ENCODE data around the gene CIB1. TPM values are rescaled to one million over a fixed set of nuclear protein-coding genes. Genes with fewer than 3 reads are reported as not detected.

Gene CIB1
- total RNA-seq, 4 donors from 2014 or later: 27.5 to 48.1 (median 37.8) TPM

DNA sequence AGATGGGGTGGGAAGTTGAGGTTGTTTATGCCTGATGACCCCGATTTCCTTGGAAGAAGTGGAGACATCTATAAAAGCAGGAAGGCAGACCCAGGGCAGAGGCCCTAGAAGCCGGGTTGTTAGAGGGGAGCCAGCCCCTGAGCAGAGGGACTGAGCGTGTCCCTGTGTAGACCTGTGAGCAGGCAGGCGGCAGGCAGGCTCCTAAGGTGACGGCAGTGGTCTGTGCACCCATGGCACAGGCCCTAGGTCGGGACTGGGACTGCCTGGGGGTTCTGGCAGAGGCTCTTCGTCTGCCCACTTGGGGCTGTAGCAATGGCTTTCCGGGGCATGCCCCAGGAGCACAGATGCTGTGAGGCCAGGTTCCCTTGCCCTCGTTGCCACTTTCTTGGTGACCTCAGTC is 22.7 kb downstream of the CIB1 start:
- H3K4me3 ChIP-seq: no peak overlapping the region
- WGBS, 2 donors: 81 to 85% methylated on average over 8 to 9 of the region's 9 CpGs
- peaks cover 0 to 31% (median 0%) of the 10 kb centered on the region in 3 donors for H3K36me3 ChIP-seq
- peaks cover 0 to 43% (median 33%) of the 10 kb centered on the region in 4 donors for H3K4me1 ChIP-seq
- H3K27ac ChIP-seq: peak overlapping the region in 3 of 4 donors; percentile 68 to 72 (median 70)
- no peak for DNase-seq (ENCODE audit: low spot score in 2 of 2)
- H3K9me3 ChIP-seq: no peaks in the 10 kb centered on the region
- no peaks in the 10 kb centered on the region for H3K27me3 ChIP-seq
- TF ChIP-seq EP300 (IDR thresholded peaks at IDR 0.05) (no peak), POLR2A (IDR thresholded peaks at IDR 0.05) (no peak)
- TF ChIP-seq, protein P1, sequence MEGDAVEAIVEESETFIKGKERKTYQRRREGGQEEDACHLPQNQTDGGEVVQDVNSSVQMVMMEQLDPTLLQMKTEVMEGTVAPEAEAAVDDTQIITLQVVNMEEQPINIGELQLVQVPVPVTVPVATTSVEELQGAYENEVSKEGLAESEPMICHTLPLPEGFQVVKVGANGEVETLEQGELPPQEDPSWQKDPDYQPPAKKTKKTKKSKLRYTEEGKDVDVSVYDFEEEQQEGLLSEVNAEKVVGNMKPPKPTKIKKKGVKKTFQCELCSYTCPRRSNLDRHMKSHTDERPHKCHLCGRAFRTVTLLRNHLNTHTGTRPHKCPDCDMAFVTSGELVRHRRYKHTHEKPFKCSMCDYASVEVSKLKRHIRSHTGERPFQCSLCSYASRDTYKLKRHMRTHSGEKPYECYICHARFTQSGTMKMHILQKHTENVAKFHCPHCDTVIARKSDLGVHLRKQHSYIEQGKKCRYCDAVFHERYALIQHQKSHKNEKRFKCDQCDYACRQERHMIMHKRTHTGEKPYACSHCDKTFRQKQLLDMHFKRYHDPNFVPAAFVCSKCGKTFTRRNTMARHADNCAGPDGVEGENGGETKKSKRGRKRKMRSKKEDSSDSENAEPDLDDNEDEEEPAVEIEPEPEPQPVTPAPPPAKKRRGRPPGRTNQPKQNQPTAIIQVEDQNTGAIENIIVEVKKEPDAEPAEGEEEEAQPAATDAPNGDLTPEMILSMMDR (IDR thresholded peaks at IDR 0.05): no peak

DNA sequence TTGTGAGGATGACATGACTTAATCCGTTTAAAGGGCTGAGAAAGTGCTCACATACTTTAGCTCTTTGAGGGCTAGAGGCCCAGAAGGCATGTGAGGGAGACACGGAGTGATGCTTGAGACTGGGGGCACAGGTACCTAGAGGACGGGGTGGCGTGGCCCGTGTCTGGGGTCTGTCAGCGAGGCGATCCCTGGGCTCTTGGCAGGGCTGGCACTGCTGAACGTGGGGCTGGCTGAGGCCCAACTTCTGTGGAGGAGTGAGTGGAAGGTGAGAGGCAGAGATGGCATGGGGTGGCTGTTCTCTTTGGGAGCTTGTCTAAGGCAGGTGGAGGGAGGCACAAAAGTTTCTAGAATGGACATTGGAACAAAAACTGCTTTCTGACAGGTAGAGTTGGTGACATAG is 23.1 kb downstream of the CIB1 start:
- Histone ChIP-seq H3K4me3 (no peak overlapping the region), H3K27me3 (no peaks in the 10 kb centered on the region), H3K36me3 (peaks cover 0 to 34% (median 0%) of the 10 kb centered on the region in 3 donors), H3K4me1 (peaks cover 0 to 47% (median 37%) of the 10 kb centered on the region in 4 donors), H3K27ac (peak overlapping the region in 3 of 4 donors; percentile 68 to 72 (median 70)), H3K9me3 (no peaks in the 10 kb centered on the region)
- 73 to 77% methylated on average over 8 of the region's 8 CpGs for WGBS, 2 donors
- no peak for TF ChIP-seq EP300 (IDR thresholded peaks at IDR 0.05)
- no peak for TF ChIP-seq POLR2A (IDR thresholded peaks at IDR 0.05)
- TF ChIP-seq, protein P1 (IDR thresholded peaks at IDR 0.05): no peak
- no peak for DNase-seq (ENCODE audit: low spot score in 2 of 2)

DNA sequence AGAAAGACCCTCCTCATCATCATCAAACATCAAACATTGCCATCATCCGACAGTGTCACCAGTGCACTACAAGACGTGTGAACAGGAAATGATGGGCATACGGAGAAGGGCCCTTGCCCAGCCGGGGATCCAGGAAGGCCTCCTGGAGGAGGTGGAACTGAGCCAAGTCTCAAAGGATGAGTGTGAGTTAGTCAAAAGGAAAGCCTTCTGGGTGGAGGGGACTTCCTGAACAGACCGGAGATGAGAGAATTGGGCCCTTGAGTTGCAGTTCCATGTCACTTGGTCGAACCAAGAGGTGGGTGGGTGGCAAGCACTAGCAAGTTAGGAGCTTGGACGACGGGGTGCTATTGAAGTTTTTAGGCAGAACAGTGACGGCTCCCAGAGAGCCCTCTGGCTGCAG is 24.1 kb downstream of the CIB1 start:
- no peak for DNase-seq (ENCODE audit: low spot score in 2 of 2)
- Histone ChIP-seq H3K4me1 (peaks cover 0 to 57% (median 42%) of the 10 kb centered on the region in 4 donors), H3K36me3 (peaks cover 0 to 36% (median 0%) of the 10 kb centered on the region in 3 donors), H3K27me3 (no peaks in the 10 kb centered on the region), H3K9me3 (no peaks in the 10 kb centered on the region), H3K27ac (no peak overlapping the region), H3K4me3 (no peak overlapping the region)
- 64 to 81% methylated on average over 9 of the region's 9 CpGs for WGBS, 2 donors
- TF ChIP-seq POLR2A (IDR thresholded peaks at IDR 0.05) (no peak), EP300 (IDR thresholded peaks at IDR 0.05) (no peak)
- TF ChIP-seq, protein P1 (IDR thresholded peaks at IDR 0.05): no peak

DNA sequence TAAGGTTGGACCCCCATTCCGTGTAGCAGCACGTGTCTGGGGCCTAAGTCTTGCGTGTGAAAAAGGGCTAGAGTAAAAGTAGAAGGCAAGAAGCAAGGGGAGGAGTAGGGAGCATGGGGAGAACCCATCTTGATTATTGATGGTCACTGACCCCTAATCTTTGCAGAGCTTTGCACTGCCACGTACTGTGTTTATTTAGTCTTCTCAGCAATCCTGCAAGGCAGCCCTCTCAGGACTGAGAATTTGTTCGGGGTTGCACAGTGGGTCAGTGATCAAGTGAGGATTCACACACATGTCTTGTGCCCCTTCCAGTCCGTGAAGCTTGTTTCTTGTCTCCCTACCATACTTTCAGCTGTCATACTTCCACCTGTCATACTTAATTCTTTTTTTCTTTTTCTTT is 25.4 kb downstream of the CIB1 start:
- 81 to 86% methylated on average over 6 of the region's 6 CpGs for WGBS, 2 donors
- Histone ChIP-seq H3K9me3 (no peaks in the 10 kb centered on the region), H3K4me1 (peaks cover 0 to 68% (median 46%) of the 10 kb centered on the region in 4 donors), H3K4me3 (no peak overlapping the region), H3K27me3 (no peaks in the 10 kb centered on the region), H3K27ac (no peak overlapping the region), H3K36me3 (peaks cover 0 to 36% (median 0%) of the 10 kb centered on the region in 3 donors)
- DNase-seq (ENCODE audit: low spot score in 2 of 2): no peak
- TF ChIP-seq, protein P1 (IDR thresholded peaks at IDR 0.05): no peak
- TF ChIP-seq POLR2A (IDR thresholded peaks at IDR 0.05) (no peak), EP300 (IDR thresholded peaks at IDR 0.05) (no peak)

DNA sequence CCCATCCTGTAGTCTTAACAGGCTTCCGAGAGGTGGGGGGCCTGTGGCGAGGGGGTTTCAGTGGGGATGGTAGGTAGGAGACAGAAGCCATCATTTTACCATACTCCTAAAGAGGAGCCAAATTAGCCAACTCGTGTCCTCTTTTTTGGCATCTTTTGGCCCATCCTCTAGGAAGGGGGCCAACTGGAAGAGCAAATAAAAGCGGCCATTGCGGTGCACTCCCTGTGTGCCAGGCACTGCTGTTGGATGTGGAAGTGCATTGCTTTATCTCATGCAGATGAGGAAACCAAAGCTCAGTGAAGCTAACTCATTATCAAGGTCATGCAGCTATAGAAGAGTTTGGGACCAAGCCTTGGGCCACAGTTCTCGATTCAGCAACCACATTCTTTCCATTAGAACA is 26.5 kb downstream of the CIB1 start:
- WGBS, 2 donors: 91 to 92% methylated on average over 6 of the region's 6 CpGs
- H3K36me3 ChIP-seq: peaks cover 0 to 36% (median 0%) of the 10 kb centered on the region in 3 donors
- no peak for DNase-seq (ENCODE audit: low spot score in 2 of 2)

More for the DNA sequence above, 26.5 kb downstream of the CIB1 start:
- Histone ChIP-seq H3K9me3 (no peaks in the 10 kb centered on the region), H3K27ac (no peak overlapping the region), H3K4me3 (no peak overlapping the region), H3K27me3 (no peaks in the 10 kb centered on the region), H3K4me1 (peaks cover 0 to 68% (median 45%) of the 10 kb centered on the region in 4 donors)
- TF ChIP-seq, protein P1 (IDR thresholded peaks at IDR 0.05): no peak
- TF ChIP-seq EP300 (IDR thresholded peaks at IDR 0.05): no peak
- no peak for TF ChIP-seq POLR2A (IDR thresholded peaks at IDR 0.05)
